ENCODE data around the gene MDM1. TPM values are rescaled to one million over a fixed set of nuclear protein-coding genes. Genes with fewer than 3 reads are reported as not detected.

MDM1 gene
- total and polyA plus RNA-seq, 11 donors: 4.0 to 8.4 (median 5.8) TPM

DNA sequence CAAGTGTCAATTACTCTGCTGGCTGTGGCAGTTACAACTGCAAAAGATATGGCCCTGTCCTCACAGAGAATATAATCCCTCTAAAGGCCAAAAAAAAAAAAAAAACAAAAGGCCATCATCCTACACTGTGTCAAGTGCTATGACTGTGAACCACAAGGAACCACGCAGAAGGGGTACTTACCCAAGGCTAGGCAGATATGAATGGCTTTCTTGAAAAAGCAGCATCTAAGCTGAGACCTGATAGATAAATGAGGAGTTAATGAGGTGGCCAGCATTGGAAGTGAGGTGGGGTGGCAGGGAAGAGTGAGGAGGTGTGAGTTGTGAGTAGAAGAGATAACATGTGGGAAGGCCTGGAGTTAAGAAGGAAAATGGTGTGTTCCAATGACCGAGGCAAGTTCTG, 62.4 kb downstream of the MDM1 start:
- Histone ChIP-seq H3K27me3 (no peaks in the 10 kb centered on the region), H3K9me3 (no peaks in the 10 kb centered on the region), H3K36me3 (no peaks in the 10 kb centered on the region), H3K4me1 (no peaks in the 10 kb centered on the region), H3K4me3 (no peak overlapping the region), H3K27ac (no peak overlapping the region)
- intact Hi-C loops (cut with DNase I): no loop called here
- 78 to 91% (median 86%) methylated on average over 2 of the region's 2 CpGs for WGBS, 4 donors
- DNase-seq (no peak), ATAC-seq (no peak)
- TF ChIP-seq, protein P1, sequence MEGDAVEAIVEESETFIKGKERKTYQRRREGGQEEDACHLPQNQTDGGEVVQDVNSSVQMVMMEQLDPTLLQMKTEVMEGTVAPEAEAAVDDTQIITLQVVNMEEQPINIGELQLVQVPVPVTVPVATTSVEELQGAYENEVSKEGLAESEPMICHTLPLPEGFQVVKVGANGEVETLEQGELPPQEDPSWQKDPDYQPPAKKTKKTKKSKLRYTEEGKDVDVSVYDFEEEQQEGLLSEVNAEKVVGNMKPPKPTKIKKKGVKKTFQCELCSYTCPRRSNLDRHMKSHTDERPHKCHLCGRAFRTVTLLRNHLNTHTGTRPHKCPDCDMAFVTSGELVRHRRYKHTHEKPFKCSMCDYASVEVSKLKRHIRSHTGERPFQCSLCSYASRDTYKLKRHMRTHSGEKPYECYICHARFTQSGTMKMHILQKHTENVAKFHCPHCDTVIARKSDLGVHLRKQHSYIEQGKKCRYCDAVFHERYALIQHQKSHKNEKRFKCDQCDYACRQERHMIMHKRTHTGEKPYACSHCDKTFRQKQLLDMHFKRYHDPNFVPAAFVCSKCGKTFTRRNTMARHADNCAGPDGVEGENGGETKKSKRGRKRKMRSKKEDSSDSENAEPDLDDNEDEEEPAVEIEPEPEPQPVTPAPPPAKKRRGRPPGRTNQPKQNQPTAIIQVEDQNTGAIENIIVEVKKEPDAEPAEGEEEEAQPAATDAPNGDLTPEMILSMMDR (IDR thresholded peaks at IDR 0.05): no peak
- no peak for TF ChIP-seq POLR2A (IDR thresholded peaks at IDR 0.05)

DNA sequence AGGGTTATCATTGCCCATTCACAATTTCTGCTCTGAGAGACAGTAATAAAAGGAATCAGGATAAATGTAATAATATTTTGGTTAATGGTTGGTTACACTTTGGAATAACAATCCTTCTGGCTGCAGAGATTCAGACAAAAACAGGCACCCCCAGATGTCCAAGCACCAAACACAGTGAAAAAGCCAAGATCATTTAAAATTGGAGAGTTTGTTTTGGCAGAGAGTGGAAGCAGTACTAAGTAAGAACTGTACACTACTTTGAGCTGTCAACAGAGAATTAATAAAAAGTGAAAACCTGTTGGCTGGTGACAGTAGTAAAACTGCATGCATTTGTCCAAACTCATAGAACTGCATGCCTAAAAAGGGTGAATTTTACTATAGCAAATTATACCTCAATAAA, 63.2 kb downstream of the MDM1 start:
- TF ChIP-seq, protein P1 (IDR thresholded peaks at IDR 0.05): no peak
- TF ChIP-seq POLR2A (IDR thresholded peaks at IDR 0.05): no peak
- Histone ChIP-seq H3K4me3 (no peak overlapping the region), H3K9me3 (no peaks in the 10 kb centered on the region), H3K4me1 (no peaks in the 10 kb centered on the region), H3K27ac (no peak overlapping the region), H3K27me3 (no peaks in the 10 kb centered on the region), H3K36me3 (no peaks in the 10 kb centered on the region)
- DNase-seq (no peak), ATAC-seq (no peak)
- intact Hi-C loops (cut with DNase I): no loop called here

DNA sequence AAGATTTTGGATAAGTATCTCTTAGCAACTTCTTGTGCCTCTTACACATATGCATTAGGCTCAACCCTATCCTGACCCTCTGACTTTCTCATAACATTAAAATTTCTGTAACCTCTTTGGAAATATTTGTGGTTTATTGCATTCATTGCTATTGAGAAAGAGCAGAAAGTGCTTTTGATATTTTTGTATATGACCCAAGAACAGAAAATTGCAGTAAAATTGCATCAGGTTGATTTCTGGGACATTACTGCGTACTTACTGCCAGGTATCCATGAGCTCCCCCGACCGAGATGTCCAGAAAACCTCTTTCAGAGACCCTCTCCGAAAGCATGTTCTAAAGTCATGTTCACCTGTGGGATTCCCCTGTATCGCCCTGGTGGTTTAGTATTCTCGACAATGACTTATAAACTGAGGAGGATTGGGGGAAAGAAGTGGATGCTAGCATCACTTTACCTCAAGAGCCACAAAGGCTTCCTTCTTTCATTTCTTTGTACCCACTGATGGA, 64.2 kb downstream of the MDM1 start:
- H3K9me3 ChIP-seq: no peaks in the 10 kb centered on the region
- no peaks in the 10 kb centered on the region for H3K27me3 ChIP-seq
- intact Hi-C loops (cut with DNase I): no loop called here
- H3K4me3 ChIP-seq: no peak overlapping the region
- no peaks in the 10 kb centered on the region for H3K36me3 ChIP-seq
- H3K27ac ChIP-seq: no peak overlapping the region
- TF ChIP-seq POLR2A (IDR thresholded peaks at IDR 0.05): no peak
- TF ChIP-seq, protein P1 (IDR thresholded peaks at IDR 0.05): no peak
- no peaks in the 10 kb centered on the region for H3K4me1 ChIP-seq
- no peak for ATAC-seq
- no peak for DNase-seq
- WGBS, 4 donors: 81 to 88% (median 84%) methylated on average over 6 of the region's 6 CpGs

DNA sequence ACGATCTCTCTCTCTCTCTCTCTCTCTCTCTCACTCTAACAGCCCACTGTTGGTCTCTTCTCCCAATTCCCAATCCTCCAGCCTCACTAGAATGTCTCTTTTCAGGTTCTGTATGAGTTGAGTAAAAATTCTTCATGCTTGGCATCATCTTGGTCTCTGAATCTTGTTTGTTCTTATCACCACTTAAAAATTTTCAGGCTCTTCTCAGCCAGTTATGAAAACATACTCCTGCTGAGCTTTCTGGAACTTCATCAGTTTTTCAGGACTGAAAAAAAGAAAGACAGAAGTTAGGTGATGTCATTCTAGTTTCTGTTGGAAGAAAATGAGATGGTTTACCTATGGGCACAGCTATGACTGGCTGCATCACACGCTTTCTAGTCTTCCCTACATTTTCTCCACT, 67.3 kb downstream of the MDM1 start:
- no peak for DNase-seq
- no peak overlapping the region for H3K4me3 ChIP-seq
- H3K27ac ChIP-seq: no peak overlapping the region
- intact Hi-C loops (cut with DNase I): no loop called here
- H3K9me3 ChIP-seq: no peaks in the 10 kb centered on the region
- no peak for ATAC-seq
- H3K36me3 ChIP-seq: no peaks in the 10 kb centered on the region
- no peaks in the 10 kb centered on the region for H3K4me1 ChIP-seq
- TF ChIP-seq POLR2A (IDR thresholded peaks at IDR 0.05): no peak
- TF ChIP-seq, protein P1 (IDR thresholded peaks at IDR 0.05): no peak
- 80 to 89% (median 86%) methylated on average over 2 of the region's 2 CpGs for WGBS, 4 donors
- H3K27me3 ChIP-seq: no peaks in the 10 kb centered on the region

Measured in heart left ventricle (tissue), 16 donors.